Breast epithelium (tissue), 3 donors: Measurements from ENCODE around the gene LRRC37B.

Experiments
- CTCF ChIP-seq, 3 donors: fragments of 450-650 bp; IDR thresholded peaks; one replicate each; pipeline ENCODE4 v1.5.1; 2016 to 2017; ENCODE audit warnings: antibody characterized with exemption in 3 of 3, mild to moderate bottlenecking in 3 of 3, moderate library complexity in 3 of 3
- POLR2A ChIP-seq: fragments of 450-650 bp; IDR thresholded peaks from one replicate; pipeline ENCODE4 v1.6.1; 2016; ENCODE audit warnings: antibody characterized with exemption, mild to moderate bottlenecking, moderate library complexity

- TF ChIP-seq POLR2A (no peak), CTCF (IDR thresholded peaks at IDR 0.05) (no peak)
These were observed 498 bp downstream of the LRRC37B start for GRCh38 chr17:32007463-32008298.
